CD14-positive monocyte (primary cell): Measurements from ENCODE around the gene AMBP. TPM values are rescaled to one million over a fixed set of nuclear protein-coding genes. Genes with fewer than 3 reads are reported as not detected.

Experiments used
- DNase-seq, 3 donors: peaks; one replicate each; pipeline ENCODE4 v3.0.0-alpha.2; 2011 to 2022
- H2AFZ ChIP-seq: 2 replicates; pipeline ENCODE4 v1.6.0; 2012; ENCODE audit warnings: mild to moderate bottlenecking, low read depth, low read length, inconsistent platforms; ENCODE audit not compliant: insufficient read depth, poor library complexity, severe bottlenecking
- H3K27ac ChIP-seq, 2 donors: 1 replicate in 1 of 2; 2 replicates in 1 of 2; pipeline ENCODE4 v1.5.1; 2012 to 2013; ENCODE audit warnings: low read length in 2 of 2, control low read depth in 1 of 2, inconsistent platforms in 1 of 2, low read depth in 1 of 2, mild to moderate bottlenecking in 1 of 2
- H3K27me3 ChIP-seq, 2 donors: one replicate each; pipeline versions ENCODE4 v1.6.0 to v1.6.1; 2011 to 2013; ENCODE audit warnings: low read length in 2 of 2; ENCODE audit not compliant: control insufficient read depth in 2 of 2, insufficient read depth in 2 of 2
- H3K36me3 ChIP-seq, 2 donors: replicated peaks in 1 of 2; 1 replicate in 1 of 2; 2 replicates in 1 of 2; pipeline versions ENCODE4 v1.5.1 to v1.6.1; 2012 to 2013; ENCODE audit warnings: low read length in 2 of 2, control low read depth in 1 of 2, inconsistent platforms in 1 of 2, mild to moderate bottlenecking in 1 of 2; ENCODE audit not compliant: insufficient read depth in 2 of 2, control insufficient read depth in 1 of 2
- H3K4me1 ChIP-seq, 2 donors: 1 replicate in 1 of 2; 2 replicates in 1 of 2; pipeline versions ENCODE4 v1.5.1 to v1.6.1; 2012 to 2013; ENCODE audit warnings: low read length in 2 of 2, control low read depth in 1 of 2, inconsistent platforms in 1 of 2, mild to moderate bottlenecking in 1 of 2, moderate library complexity in 1 of 2; ENCODE audit not compliant: insufficient read depth in 2 of 2, control insufficient read depth in 1 of 2
- H3K4me2 ChIP-seq: replicated peaks from 2 replicates; pipeline ENCODE3; 2012; ENCODE audit warnings: low read length, moderate library complexity, mild to moderate bottlenecking; ENCODE audit not compliant: poor library complexity, severe bottlenecking; ENCODE audit errors: extremely low read depth
- H3K4me3 ChIP-seq, 3 experiments: fragments of 200-600 bp in 1 of 3; sonication (generic) in 1 of 3; replicated peaks in 1 of 3; 1 replicate in 2 of 3; 2 replicates in 1 of 3; pipeline ENCODE4 v1.5.1; 2011 to 2013; ENCODE audit warnings: low read length in 3 of 3, mild to moderate bottlenecking in 3 of 3, control low read depth in 2 of 3, low read depth in 2 of 3, inconsistent platforms in 1 of 3, moderate library complexity in 1 of 3
- H3K79me2 ChIP-seq: 2 replicates; pipeline ENCODE4 v1.6.0; 2012; ENCODE audit warnings: mild to moderate bottlenecking, control low read depth, inconsistent platforms, low read length, moderate library complexity; ENCODE audit not compliant: insufficient read depth
- H3K9ac ChIP-seq: 2 replicates; pipeline ENCODE4 v1.6.0; 2017; ENCODE audit warnings: low read length, mild to moderate bottlenecking; ENCODE audit not compliant: insufficient read depth, poor library complexity, severe bottlenecking
- H3K9me3 ChIP-seq, 2 donors: replicated peaks in 1 of 2; 1 replicate in 1 of 2; 2 replicates in 1 of 2; pipeline versions ENCODE4 v1.5.1 to v1.6.1; 2012 to 2013; ENCODE audit warnings: low read length in 2 of 2, control low read depth in 1 of 2; ENCODE audit not compliant: control insufficient read depth in 1 of 2, insufficient read depth in 1 of 2
- H4K20me1 ChIP-seq: 2 replicates; pipeline ENCODE4 v1.6.0; 2012; ENCODE audit warnings: mild to moderate bottlenecking, low read length, control low read depth, moderate library complexity; ENCODE audit not compliant: insufficient read depth
- H3K27ac Mint-ChIP-seq, 7 donors: one replicate each; pipeline ENCODE4 v1.8.0; 2020; ENCODE audit warnings: mild to moderate bottlenecking in 7 of 7, mixed read lengths in 7 of 7, moderate library complexity in 6 of 7, inconsistent platforms in 2 of 7
- H3K27me3 Mint-ChIP-seq, 3 donors: one replicate each; pipeline ENCODE4 v1.8.0; 2021 to 2022; ENCODE audit warnings: low read depth in 3 of 3, mild to moderate bottlenecking in 3 of 3, mixed read lengths in 3 of 3, moderate library complexity in 3 of 3, inconsistent platforms in 1 of 3
- H3K36me3 Mint-ChIP-seq, 2 donors: one replicate each; pipeline ENCODE4 v1.8.0; 2020; ENCODE audit warnings: mixed read lengths in 2 of 2, inconsistent platforms in 1 of 2, mild to moderate bottlenecking in 1 of 2
- H3K4me1 Mint-ChIP-seq: one replicate; pipeline ENCODE4 v1.8.0; 2020; ENCODE audit warnings: mild to moderate bottlenecking, mixed read lengths
- H3K4me3 Mint-ChIP-seq, 2 donors: one replicate each; pipeline ENCODE4 v1.8.0; 2020; ENCODE audit warnings: mild to moderate bottlenecking in 2 of 2, mixed read lengths in 2 of 2, moderate library complexity in 1 of 2
- H3K9me3 Mint-ChIP-seq, 7 donors: one replicate each; pipeline ENCODE4 v1.8.0; 2020 to 2022; ENCODE audit warnings: mixed read lengths in 7 of 7, mild to moderate bottlenecking in 6 of 7, moderate library complexity in 6 of 7, inconsistent platforms in 2 of 7
- CTCF ChIP-seq: fragments of 200-600 bp; IDR thresholded peaks from one replicate; pipeline ENCODE4 v1.8.0; 2022; ENCODE audit warnings: antibody characterized with exemption, mild to moderate bottlenecking
- WGBS: methylation state at CpG from one replicate; pipeline ENCODE4 v1.1.5; 2013; ENCODE audit warnings: missing lambda C conversion rate; ENCODE audit not compliant: insufficient coverage; 5-methylcytosine and 5-hydroxymethylcytosine counted together
- intact Hi-C, 2 donors: fragments of 100-400 bp; cut with micrococcal nuclease; formaldehyde crosslinking; loops; one replicate each; pipeline versions ENCODE4 v1.15.0 to v1.15.1; 2023
- polyA minus RNA-seq: library from RNA; depleted of rRNA, polyadenylated mRNA; stranded (reverse); fragments of >200 nt; gene quantifications from 2 replicates; pipeline ENCODE4 v1.2.3, GENCODE V29; 2012
- polyA plus RNA-seq, 3 donors: library from polyadenylated mRNA; depleted of rRNA in 1 of 3; unstranded in 2 of 3; stranded (reverse) in 1 of 3; fragments of 300-500 nt in 2 of 3; fragments of >200 nt in 1 of 3; fragmentation: Illumina TruSeq in 2 of 3; gene quantifications; 1 replicate in 2 of 3; 2 replicates in 1 of 3; pipeline ENCODE4 v1.2.3, GENCODE V29; 2012 to 2021
- total RNA-seq, 12 experiments: library from RNA in 1 of 12; stranded (reverse) in 1 of 12; fragments of 120-200 nt in 1 of 12; gene quantifications; one replicate each; pipeline ENCODE4 v1.2.4 and lab custom pipeline; 2013 to 2026; ENCODE audit warnings: mixed read lengths in 6 of 12, inconsistent platforms in 1 of 12

Gene AMBP
- not detected for total RNA-seq (2013)
- polyA plus RNA-seq, result not detected
- polyA minus RNA-seq, result not detected in 2 replicates
- 0 to 1.2 (median 0.07) reads per million in 11 experiments for total RNA-seq (lab: John Stamatoyannopoulos, UW)

DNA sequence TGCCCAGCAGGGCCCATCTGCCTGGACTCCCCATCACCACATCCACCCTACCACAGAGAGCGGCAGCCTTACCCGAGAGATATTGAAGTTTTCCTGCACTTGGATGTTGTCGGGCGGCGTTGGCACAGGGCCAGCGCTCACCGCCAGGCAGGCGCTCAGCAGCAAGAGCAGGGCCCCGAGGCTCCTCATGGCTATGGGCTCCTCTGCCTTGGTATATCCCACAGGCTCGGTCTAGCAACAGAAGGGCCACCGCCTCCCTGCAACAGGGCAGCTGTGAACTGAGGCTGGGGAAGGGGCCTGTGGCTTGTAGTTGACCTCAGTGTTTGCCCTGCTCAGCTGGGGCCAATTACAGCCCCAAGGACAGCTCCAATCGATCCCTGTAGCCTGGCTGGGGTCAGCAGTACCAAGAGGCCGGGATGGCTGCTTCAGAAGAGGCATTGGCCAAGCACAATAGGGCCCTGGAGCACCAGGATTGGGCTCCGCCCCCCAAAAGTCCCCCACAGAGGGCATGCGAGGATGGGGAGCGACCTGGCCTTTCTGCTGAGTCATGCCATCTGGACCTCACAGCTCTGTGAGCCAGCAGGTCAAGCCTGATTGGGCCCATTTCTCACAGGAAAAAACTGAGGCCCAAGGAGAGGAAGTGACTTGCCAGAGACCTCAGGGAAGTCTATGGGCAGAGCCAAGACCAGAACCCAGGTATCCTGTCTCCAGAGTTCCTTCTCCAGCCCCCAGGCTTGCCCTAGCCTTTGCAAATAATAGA is at the start of gene AMBP:
AMBP (minus strand) TSS at position 280 of the 760 bp plus-strand sequence; CDS start at position 189, 91 bp downstream.
- H3K4me3 Mint-ChIP-seq, result no peak within 1 kb of the TSS
- H3K79me2 ChIP-seq, result no peaks in the 10 kb centered on the region
- no peaks in the 10 kb centered on the region for H3K9me3 ChIP-seq
- no peak within 1 kb of the TSS for H3K9ac ChIP-seq
- no peak within 1 kb of the TSS for H3K27ac ChIP-seq
- DNase-seq, result no peak
- no peaks in the 10 kb centered on the region for H3K4me1 ChIP-seq
- H3K9me3 Mint-ChIP-seq, result no peaks in the 10 kb centered on the region
- peaks cover 2% of the 10 kb centered on the region for H3K4me1 Mint-ChIP-seq
- no peaks in the 10 kb centered on the region for H3K36me3 ChIP-seq
- no peak within 1 kb of the TSS for H3K4me3 ChIP-seq
- no peaks in the 10 kb centered on the region for H4K20me1 ChIP-seq
- no peaks in the 10 kb centered on the region for H3K36me3 Mint-ChIP-seq
- H3K27me3 ChIP-seq, result peaks cover 0 to 9% of the 10 kb centered on the region in 2 donors
- no peak within 1 kb of the TSS for H3K27ac Mint-ChIP-seq
- H3K27me3 Mint-ChIP-seq, result peaks cover 5 to 18% (median 6%) of the 10 kb centered on the region in 3 donors
- TF ChIP-seq CTCF, result no peak
- intact Hi-C loops, result no loop called here
- WGBS, result 76% methylated on average over 14 of the region's 16 CpGs
- H3K4me2 ChIP-seq, result no peak within 1 kb of the TSS
- H2AFZ ChIP-seq, result no peak within 1 kb of the TSS

DNA sequence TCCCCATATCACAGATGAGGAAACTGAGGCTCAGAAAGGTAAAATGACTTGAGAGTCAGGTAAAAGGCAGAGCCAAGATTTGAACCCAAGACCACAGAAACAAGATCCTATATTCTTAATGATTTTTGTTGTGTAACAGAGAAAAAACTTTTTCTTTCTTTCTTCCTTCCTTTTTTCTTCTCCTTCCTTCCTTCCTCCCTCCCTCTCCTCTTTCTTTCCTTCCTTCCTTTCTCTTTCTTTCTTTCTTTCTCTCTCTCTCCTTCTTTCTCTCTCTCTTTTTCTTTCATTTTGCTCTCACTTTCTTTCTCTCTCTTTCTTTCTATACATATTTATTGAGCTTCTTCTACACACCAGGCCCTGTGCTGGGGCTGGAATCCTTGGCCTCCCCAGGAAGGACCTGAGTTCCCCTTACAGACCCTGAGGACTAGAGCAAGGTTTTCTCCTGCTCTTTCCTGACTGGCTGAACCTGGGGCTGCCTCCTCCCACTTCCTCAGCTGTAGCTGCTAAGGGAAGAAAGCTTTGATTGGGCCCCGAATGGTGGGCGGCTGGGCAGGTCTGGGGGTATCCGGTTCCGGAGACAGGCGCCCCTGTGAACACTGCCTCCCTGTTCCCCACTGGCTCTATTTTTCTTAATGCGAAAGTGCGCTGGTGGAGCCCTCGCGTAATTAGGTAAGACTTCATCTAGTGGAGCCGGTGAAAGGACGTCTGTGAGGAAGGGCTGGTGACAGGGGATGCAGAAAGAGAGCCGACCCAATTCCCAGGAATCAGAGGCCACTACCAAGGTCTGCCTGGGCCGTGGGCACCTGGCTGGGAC is 48.4 kb upstream of the AMBP start:
- H4K20me1 ChIP-seq, result no peaks in the 10 kb centered on the region
- Mint-ChIP-seq H3K4me3 (no peak overlapping the region), H3K27me3 (peaks cover 6 to 16% (median 9%) of the 10 kb centered on the region in 3 donors), H3K4me1 (peaks cover 2% of the 10 kb centered on the region), H3K9me3 (peaks cover 7 to 16% (median 15%) of the 10 kb centered on the region in 7 donors), H3K27ac (peak overlapping the region in 1 of 7 donors; percentile 43), H3K36me3 (no peaks in the 10 kb centered on the region)
- no peak for DNase-seq
- H3K36me3 ChIP-seq, result no peaks in the 10 kb centered on the region
- H3K27me3 ChIP-seq, result no peaks in the 10 kb centered on the region
- no peaks in the 10 kb centered on the region for H3K79me2 ChIP-seq
- peaks cover 12 to 14% of the 10 kb centered on the region in 2 donors for H3K9me3 ChIP-seq
- H3K9ac ChIP-seq, result no peak overlapping the region
- 65% methylated on average over 10 of the region's 13 CpGs for WGBS
- no peaks in the 10 kb centered on the region for H3K4me1 ChIP-seq
- no peak overlapping the region for H3K4me2 ChIP-seq
- no peak overlapping the region for H2AFZ ChIP-seq
- no peak overlapping the region for H3K27ac ChIP-seq
- intact Hi-C loops, result no loop called here
- TF ChIP-seq CTCF, result no peak
- no peak overlapping the region for H3K4me3 ChIP-seq
